BJ (cell line): Measurements from ENCODE around the gene WFDC9. TPM values are rescaled to one million over a fixed set of nuclear protein-coding genes. Genes with fewer than 3 reads are reported as not detected.

Experiments
- CTCF ChIA-PET: fragments of 350-600 bp; formaldehyde crosslinking; extraction: SDS; loops from one replicate; lab custom pipeline; 2021; ENCODE audit warnings: antibody characterized with exemption, inconsistent platforms; lab: Yijun Ruan, JAX
- POLR2A ChIA-PET: fragments of 300-600 bp; sonication (Branson Sonifier 250); formaldehyde crosslinking; extraction: SDS; loops from one replicate; lab custom pipeline; 2021; ENCODE audit warnings: antibody characterized with exemption; lab: Charles Lee
- DNase-seq: peaks from one replicate; pipeline ENCODE4 v3.0.0-alpha.2; 2011; ENCODE audit warnings: low read depth
- H3K27me3 ChIP-seq: 2 replicates; pipeline ENCODE4 v1.6.0; 2011; ENCODE audit warnings: low read length; ENCODE audit not compliant: control insufficient read depth, insufficient read depth
- H3K36me3 ChIP-seq: 2 replicates; pipeline ENCODE4 v1.5.1; 2011; ENCODE audit warnings: low read length; ENCODE audit not compliant: control insufficient read depth, insufficient read depth
- H3K4me3 ChIP-seq: 2 replicates; pipeline ENCODE4 v1.5.1; 2011; ENCODE audit warnings: low read depth, mild to moderate bottlenecking, control low read depth, low read length
- polyA plus RNA-seq: library from polyadenylated mRNA; depleted of rRNA; stranded (reverse); fragments of >200 nt; gene quantifications from 2 replicates; pipeline ENCODE4 v1.2.3, GENCODE V29; 2011
- TF ChIP-seq, protein P1 (sequence below): IDR thresholded peaks from 2 replicates; pipeline ENCODE4 v1.5.1; 2011; ENCODE audit warnings: low read depth, mild to moderate bottlenecking, control low read depth, inconsistent platforms, low read length, moderate library complexity; ENCODE audit not compliant: insufficient read depth

WFDC9 gene
- polyA plus RNA-seq, 1 experiment = not detected

DNA sequence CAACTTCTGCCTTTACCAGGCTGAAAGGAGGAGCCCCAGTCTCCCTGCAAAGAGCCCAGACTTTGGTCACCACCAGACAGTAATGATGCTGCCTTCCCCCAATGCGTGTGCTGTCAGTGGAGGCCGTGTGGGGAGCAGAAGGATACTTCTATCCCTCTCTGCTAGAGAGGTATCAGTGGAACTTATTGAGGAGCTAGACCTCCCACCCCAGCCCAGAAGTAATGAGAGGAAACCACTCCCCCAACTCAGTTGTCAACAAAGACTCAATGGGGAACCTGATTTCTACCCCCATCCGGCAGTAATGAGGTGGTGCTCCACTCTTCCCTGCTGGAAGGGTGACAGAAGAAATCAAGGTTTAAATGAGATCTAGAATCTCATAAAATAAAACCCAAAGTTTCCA, 47.6 kb downstream of the WFDC9 start:
- TF ChIP-seq, protein P1, sequence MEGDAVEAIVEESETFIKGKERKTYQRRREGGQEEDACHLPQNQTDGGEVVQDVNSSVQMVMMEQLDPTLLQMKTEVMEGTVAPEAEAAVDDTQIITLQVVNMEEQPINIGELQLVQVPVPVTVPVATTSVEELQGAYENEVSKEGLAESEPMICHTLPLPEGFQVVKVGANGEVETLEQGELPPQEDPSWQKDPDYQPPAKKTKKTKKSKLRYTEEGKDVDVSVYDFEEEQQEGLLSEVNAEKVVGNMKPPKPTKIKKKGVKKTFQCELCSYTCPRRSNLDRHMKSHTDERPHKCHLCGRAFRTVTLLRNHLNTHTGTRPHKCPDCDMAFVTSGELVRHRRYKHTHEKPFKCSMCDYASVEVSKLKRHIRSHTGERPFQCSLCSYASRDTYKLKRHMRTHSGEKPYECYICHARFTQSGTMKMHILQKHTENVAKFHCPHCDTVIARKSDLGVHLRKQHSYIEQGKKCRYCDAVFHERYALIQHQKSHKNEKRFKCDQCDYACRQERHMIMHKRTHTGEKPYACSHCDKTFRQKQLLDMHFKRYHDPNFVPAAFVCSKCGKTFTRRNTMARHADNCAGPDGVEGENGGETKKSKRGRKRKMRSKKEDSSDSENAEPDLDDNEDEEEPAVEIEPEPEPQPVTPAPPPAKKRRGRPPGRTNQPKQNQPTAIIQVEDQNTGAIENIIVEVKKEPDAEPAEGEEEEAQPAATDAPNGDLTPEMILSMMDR = no peak
- Histone ChIP-seq H3K27me3 (peaks cover 4% of the 10 kb centered on the region), H3K4me3 (no peak overlapping the region), H3K36me3 (no peaks in the 10 kb centered on the region)
- CTCF ChIA-PET = interaction anchor here (2.0 kb wide), 1 partner anchor 188 kb away, joined by 8 read pairs; no protein-coding TSS in a partner anchor
- no peak for DNase-seq
- POLR2A ChIA-PET = no interaction called here

DNA sequence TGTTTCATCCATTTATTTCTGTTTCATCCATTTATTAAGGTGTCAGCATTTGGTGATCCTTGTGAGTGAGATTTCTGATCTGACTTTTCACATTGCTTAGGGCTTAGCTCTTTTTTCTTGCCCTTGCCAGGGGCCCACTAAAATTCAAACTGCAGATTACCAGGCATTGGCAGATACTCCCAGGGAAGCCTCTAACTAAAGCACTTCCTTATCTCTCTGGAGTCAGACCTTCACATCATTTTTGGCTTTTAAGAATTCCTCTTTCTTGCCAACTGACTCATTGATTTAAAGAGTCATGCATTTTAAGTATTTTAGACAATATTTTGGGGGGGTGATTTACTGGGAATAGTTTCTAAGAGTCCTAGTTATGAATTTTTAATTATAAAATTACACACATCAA, 49.4 kb downstream of the WFDC9 start:
- Histone ChIP-seq H3K4me3 (no peak overlapping the region), H3K36me3 (no peaks in the 10 kb centered on the region), H3K27me3 (peaks cover 4% of the 10 kb centered on the region)
- DNase-seq = no peak
- TF ChIP-seq, protein P1 = no peak
- ChIA-PET CTCF (no interaction called here), POLR2A (no interaction called here)

DNA sequence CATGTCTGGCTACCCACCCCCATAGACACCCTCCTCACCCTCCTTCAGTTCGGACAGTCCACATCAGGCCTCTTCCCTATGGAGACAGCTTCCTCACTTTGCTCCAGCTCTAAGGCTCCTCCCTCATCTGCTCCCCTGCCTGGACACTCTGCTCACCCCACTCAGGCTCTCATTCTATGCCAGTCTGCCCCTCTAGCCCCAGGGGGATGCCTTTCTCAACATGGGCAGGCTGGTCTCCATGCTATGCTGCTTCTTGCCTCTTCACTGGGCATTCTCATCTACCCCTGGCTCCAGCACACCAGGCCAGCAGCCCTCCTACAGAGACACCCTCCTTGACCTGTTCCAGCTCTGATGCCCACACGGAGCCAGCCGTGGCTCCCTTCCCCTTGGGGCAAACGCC, 51.9 kb downstream of the WFDC9 start, which contains the start of gene WFDC8:
Gene WFDC8 (minus strand): TSS at position 101 of the 400 bp plus-strand sequence. CDS start 37 bp downstream, at position 64.
- CTCF ChIA-PET = interaction anchor here (1.1 to 1.4 kb wide), 2 partner anchors 191 to 192 kb away, joined by 3 to 5 read pairs; no protein-coding TSS in a partner anchor
- POLR2A ChIA-PET = no interaction called here
- DNase-seq = no peak
- Histone ChIP-seq H3K36me3 (no peaks in the 10 kb centered on the region), H3K4me3 (no peak within 1 kb of the TSS), H3K27me3 (peaks cover 4% of the 10 kb centered on the region)
- TF ChIP-seq, protein P1 = no peak

DNA sequence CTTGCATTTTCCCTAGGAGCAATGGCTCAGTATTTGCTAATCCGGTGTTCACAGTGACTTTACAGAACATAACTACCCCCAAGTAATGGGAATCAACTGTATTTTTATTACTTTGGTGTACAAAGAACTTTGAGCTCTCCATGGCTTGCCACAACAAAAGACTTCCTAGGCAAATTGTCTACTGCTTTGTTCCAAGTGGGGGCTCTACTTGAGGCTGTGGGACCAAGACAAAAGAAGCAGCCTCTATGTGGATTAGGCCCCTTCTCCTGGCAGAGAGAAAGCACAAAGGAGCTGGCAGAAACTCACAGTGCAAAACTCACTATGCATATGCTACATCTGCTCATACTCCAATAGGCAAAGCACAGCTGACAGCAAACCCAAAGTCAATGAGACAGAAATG, 52.9 kb downstream of the WFDC9 start:
- Histone ChIP-seq H3K36me3 (no peaks in the 10 kb centered on the region), H3K4me3 (no peak overlapping the region), H3K27me3 (peaks cover 2% of the 10 kb centered on the region)
- DNase-seq = no peak
- TF ChIP-seq, protein P1 = no peak
- ChIA-PET CTCF (interaction anchor here (1.1 to 1.4 kb wide), 2 partner anchors 14 to 192 kb away, joined by 3 to 4 read pairs; no protein-coding TSS in a partner anchor), POLR2A (no interaction called here)

DNA sequence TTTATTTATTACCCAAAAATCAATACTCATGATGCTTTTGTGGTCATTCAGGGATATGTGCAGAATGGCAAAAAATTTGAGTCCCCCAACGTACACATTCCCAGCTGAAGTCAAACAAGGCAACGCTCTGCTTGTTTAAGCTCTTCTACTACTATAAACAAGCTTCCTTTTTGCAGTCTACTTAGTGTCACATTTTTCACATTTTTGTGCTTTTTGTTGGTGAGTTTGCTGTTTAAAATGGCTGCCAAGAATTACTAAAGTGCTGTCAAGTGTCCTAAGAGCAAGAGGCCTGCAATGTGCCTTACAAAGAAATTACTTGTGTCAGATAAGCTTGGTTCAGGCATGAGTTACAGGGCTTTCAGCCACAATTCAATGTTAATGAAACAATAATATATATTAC, 54.1 kb downstream of the WFDC9 start:
- Histone ChIP-seq H3K27me3 (no peaks in the 10 kb centered on the region), H3K36me3 (no peaks in the 10 kb centered on the region), H3K4me3 (no peak overlapping the region)
- ChIA-PET POLR2A (interaction anchor here (0.6 kb wide), 1 partner anchor 87 kb away, joined by 3 read pairs; no protein-coding TSS in a partner anchor), CTCF (interaction anchor here (0.7 to 1.4 kb wide), 2 partner anchors 15 to 17 kb away, joined by 4 read pairs; no protein-coding TSS in a partner anchor)
- TF ChIP-seq, protein P1 = no peak
- no peak for DNase-seq
